HT-29 (cell line): ENCODE results near the gene C1GALT1. TPM values are rescaled to one million over a fixed set of nuclear protein-coding genes. Genes with fewer than 3 reads are reported as not detected.
"Not testable (repeated sequence)": the region's sequence is repeated elsewhere in the genome, so short reads cannot be mapped to it uniquely, and the experiment has no call there.

Experiments used
- DNase-seq: peaks from one replicate; pipeline ENCODE4 v3.0.0-alpha.2; 2015; ENCODE audit warnings: low spot score
- total RNA-seq: library from RNA; depleted of rRNA; stranded (reverse); fragments of >200 nt; shearing (Covaris generic); gene quantifications from 2 replicates; pipeline ENCODE4 v1.2.3, GENCODE V29; 2014

The C1GALT1 gene
- total RNA-seq, 1 experiment from 2014 or later = 19.4 TPM

- no peak for DNase-seq
Observed at GRCh38 chr7:7237201-7237977, 55.0 kb downstream of the C1GALT1 start.

- DNase-seq = no peak
Observed at GRCh38 chr7:7237978-7238267, 55.6 kb downstream of the C1GALT1 start.

- no peak for DNase-seq
Observed at GRCh38 chr7:7239346-7239745, 57.0 kb downstream of the C1GALT1 start.

- DNase-seq = no peak
Observed at GRCh38 chr7:7242899-7243298, 60.6 kb downstream of the C1GALT1 start.

- not testable (repeated sequence) for DNase-seq
Observed at GRCh38 chr7:7245233-7245632, 62.9 kb downstream of the C1GALT1 start.

GRCh38 chr7:7246223-7246622 is 63.9 kb downstream of the C1GALT1 start:
- DNase-seq = no peak

GRCh38 chr7:7247658-7248057 is 65.3 kb downstream of the C1GALT1 start:
- DNase-seq = no peak

- no peak for DNase-seq
Observed at GRCh38 chr7:7249814-7250213, 67.5 kb downstream of the C1GALT1 start.

- no peak for DNase-seq
Observed at GRCh38 chr7:7251742-7252141, 69.4 kb downstream of the C1GALT1 start.

- DNase-seq = no peak
Observed at GRCh38 chr7:7254319-7254718, 72.0 kb downstream of the C1GALT1 start.

- DNase-seq = peak; percentile 54
Observed at GRCh38 chr7:7254908-7255307, 72.6 kb downstream of the C1GALT1 start.

- no peak for DNase-seq
Observed at GRCh38 chr7:7256731-7257274, 74.5 kb downstream of the C1GALT1 start.

- no peak for DNase-seq
Observed at GRCh38 chr7:7257899-7258692, 75.8 kb downstream of the C1GALT1 start.

- no peak for DNase-seq
Observed at GRCh38 chr7:7261863-7262262, 79.5 kb downstream of the C1GALT1 start.

GRCh38 chr7:7263297-7264230 is 81.2 kb downstream of the C1GALT1 start:
- no peak for DNase-seq

- DNase-seq = no peak
Observed at GRCh38 chr7:7264306-7265040, 82.1 kb downstream of the C1GALT1 start.

GRCh38 chr7:7265081-7266075 is 83.0 kb downstream of the C1GALT1 start:
- no peak for DNase-seq

- no peak for DNase-seq
Observed at GRCh38 chr7:7266257-7266881, 84.0 kb downstream of the C1GALT1 start.
